ENCODE data around the gene LSMEM2.
A peak's percentile ranks its signal among the peaks of the same experiment; 100 is the strongest.

LSMEM2 gene

DNA sequence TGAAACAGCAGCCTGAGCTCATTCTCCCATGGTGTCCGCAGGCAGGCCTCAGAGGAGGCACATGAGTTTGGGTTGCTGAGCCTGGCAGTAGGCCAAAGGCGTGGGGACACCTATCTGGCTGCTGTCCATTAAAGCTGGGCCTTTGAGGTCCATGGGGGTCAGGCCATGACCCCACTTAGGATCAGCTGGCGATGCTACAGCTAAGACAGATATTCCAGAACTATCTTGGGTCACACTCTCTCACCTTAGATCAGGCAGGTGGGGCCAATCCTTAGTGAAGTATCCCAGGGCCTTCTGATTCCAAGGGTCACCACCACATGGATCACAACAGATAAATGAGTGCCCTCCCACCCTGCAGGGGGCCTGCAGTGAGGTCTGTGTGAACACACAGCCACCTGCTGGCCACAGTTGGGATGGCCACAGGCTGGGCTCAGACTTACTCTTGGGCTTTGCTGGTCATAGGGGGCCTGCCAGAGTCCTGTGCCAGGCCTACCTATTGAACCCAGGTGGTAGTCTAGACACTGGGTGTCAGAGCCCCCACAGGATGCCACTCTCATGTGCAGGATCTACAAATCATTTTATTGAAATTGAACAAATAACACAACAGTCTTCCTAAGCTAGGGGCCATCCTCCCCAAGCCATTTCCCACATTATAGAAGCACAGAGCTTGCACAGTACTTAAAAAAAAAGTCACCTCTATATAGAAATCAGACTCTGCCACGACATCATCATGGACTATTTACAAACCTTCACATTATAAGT lies 45.6 kb downstream of the LSMEM2 start:
- DNase-seq, result no peak

GRCh38 chr3:50325113-50325480 lies 46.2 kb downstream of the LSMEM2 start:
- no peak for DNase-seq

DNA sequence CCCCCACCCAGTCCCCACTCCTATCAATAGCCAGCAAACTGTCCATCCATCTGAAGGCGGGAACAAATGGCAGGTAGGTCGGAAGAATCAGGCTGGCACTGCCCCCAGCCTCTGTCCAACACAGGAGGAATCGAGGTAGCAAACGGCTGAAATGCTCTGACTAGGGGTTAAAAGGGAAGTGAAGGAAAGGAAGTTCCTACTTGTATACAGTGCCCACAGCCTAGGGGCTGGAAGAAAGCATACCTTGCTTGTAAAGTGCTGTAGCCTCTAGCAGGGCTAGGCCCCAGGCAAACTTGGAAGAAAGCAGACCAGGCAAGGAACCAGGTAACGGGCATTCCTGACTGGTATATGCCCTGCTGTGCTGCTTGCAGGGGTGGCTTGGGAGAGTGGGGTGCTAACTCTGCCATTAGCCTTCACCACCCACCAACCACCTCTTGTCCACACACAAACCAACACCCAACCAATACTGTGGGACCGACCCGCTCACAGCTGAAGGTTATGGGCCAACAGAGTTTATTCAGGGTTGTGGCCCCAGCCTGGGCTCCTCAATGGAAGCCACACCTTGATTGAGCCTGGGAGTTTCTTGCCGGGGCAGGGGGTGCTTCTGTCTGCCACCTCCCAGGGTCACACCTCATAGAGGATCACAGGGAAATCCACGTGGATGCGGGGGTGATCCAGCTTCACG lies 46.8 kb downstream of the LSMEM2 start:
- no peak for DNase-seq

DNA sequence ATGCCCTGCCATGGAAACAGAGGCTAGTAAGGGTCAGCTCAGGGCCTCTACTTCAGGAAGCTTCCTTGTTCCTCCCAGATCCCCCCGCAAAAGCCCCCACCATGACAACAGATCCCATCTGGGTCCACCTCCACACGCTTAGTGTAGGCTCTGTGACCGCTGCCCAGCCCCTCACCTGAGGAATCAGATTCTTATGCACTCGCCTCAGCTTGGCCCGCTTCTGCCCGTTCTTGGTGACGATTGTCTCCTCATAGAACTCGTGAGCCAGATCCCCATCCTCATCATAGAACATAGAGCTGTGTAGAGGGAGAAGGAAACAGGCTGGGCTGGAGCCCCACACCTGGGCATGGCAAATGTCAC lies 47.3 kb downstream of the LSMEM2 start:
- DNase-seq, result no peak

GRCh38 chr3:50327129-50327528 lies 48.2 kb downstream of the LSMEM2 start:
- DNase-seq, result no peak

- peak; percentile 82 for DNase-seq
Measured at GRCh38 chr3:50327943-50328691, 49.2 kb downstream of the LSMEM2 start, which contains the start of gene TUSC2. TSS of gene TUSC2 (minus strand) at chr3:50328223. CDS start at chr3:50328099, 124 bp downstream.

DNA sequence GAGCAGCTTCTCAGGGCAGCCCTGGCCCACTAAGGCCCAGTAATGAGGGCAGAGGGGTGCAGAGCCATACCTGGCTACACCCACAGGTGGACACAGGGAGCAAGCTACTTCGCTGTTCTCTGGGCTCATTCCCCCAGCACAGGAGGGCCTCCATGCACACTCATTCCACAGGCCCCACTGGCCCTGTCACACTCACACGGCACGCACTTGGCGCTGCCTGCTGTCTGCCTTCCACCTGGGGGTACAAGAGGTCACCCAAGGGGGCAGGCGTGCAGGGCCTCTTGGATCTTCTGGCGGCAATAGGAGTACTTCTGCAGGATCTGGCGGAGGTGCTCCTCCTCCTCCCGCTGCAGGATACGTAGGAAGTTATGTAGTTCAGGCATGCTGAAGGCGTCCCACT lies 51.4 kb downstream of the LSMEM2 start:
- no peak for DNase-seq

DNA sequence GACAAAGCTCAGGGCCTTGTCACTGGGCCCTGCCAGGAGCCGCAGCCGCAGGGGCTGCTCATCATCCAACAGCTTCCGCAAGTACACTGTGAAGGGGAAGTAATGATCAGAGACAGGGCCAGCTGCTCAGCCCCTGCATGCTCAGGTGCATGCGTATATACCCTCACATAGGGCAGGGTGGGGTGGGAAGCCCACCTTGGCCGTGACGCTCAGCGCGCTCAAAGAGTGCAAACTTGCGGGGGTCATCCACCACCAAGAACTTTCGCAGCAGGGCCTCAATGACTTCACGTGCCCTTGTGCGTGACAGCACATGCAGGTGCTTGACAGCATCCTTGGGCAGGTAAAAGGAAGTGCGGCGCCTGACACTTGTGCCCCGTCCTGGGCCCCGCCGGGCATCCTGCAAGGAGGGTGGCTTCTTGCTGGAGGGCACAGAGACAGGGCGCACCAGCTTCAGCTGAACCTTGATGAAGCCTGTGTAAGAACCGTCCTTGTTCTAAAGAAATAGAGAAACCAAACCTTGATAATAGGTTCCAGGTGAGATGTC lies 52.5 kb downstream of the LSMEM2 start:
- DNase-seq, result no peak

DNA sequence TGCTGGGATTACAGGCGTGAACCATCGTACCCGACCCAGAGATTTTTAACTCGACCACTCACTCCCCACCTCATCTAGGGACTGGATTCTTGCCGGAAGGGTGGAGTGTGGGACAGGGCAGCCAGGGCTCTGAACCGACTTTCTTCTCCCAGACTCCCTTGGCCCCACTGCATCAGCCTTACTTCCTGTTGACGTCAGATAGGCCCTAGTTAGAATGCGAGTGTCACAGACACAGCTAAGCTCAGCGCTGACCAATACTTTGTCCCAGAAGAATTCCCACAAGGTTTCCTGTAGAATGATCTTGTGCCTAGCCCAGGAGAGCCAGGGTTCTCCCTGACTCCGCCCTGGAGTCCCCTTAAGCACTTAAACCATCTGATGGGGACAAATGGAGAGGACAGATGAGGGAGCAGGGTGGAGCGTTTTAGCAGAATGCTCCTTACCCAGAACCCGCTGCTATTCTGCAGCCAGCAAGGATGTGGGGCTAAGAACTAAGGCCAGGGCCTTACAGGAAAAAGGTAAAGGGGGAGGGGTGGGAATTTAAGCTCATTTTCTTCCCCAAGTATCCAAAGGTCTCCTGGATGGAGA lies 54.9 kb downstream of the LSMEM2 start:
- DNase-seq, result no peak

- DNase-seq, result no peak
Measured at GRCh38 chr3:50334339-50335075, 55.6 kb downstream of the LSMEM2 start.

GRCh38 chr3:50336452-50337174 lies 57.7 kb downstream of the LSMEM2 start:
- DNase-seq, result no peak

GRCh38 chr3:50337175-50337861 lies 58.4 kb downstream of the LSMEM2 start:
- DNase-seq, result peak; percentile 92

All from SIG-M5 (cell line).